Stimulated activated CD4-positive, alpha-beta T cell treated with anti-CD3 and anti-CD28 coated beads, TNF-alpha, amount 100 ng/mL, for 4 hours (primary cell): ENCODE data around the gene TLE5.
"Not testable (repeated sequence)": the region's sequence is repeated elsewhere in the genome, so short reads cannot be mapped to it uniquely, and the experiment has no call there.

ENCODE experiments used
- DNase-seq, 3 experiments: peaks; one replicate each; pipeline ENCODE4 v3.0.0-alpha.2; 2020; ENCODE audit warnings: low read depth in 3 of 3

TLE5 gene

GRCh38 chr19:3096267-3096901 lies 34.1 kb upstream of the TLE5 start:
- no peak for DNase-seq

- DNase-seq: peak in 2 of 3 experiments; percentile 50 to 64
Observed at GRCh38 chr19:3095441-3096191, 33.3 kb upstream of the TLE5 start.

GRCh38 chr19:3094601-3095440 lies 32.5 kb upstream of the TLE5 start:
- no peak for DNase-seq

- DNase-seq: not testable (repeated sequence)
Observed at GRCh38 chr19:3089299-3089855, 27.1 kb upstream of the TLE5 start.

- DNase-seq: no peak
Observed at GRCh38 chr19:3087769-3088168, 25.5 kb upstream of the TLE5 start.

GRCh38 chr19:3084943-3085342 lies 22.6 kb upstream of the TLE5 start:
- no peak for DNase-seq

GRCh38 chr19:3083964-3084363 lies 21.7 kb upstream of the TLE5 start:
- no peak for DNase-seq

- no peak for DNase-seq
Observed at GRCh38 chr19:3082331-3082730, 20.0 kb upstream of the TLE5 start.

- no peak for DNase-seq
Observed at GRCh38 chr19:3080286-3080685, 18.0 kb upstream of the TLE5 start.

- no peak for DNase-seq
Observed at GRCh38 chr19:3079578-3079977, 17.3 kb upstream of the TLE5 start.

GRCh38 chr19:3075605-3076431 lies 13.5 kb upstream of the TLE5 start:
- peak; percentile 61 to 77 (median 65) for DNase-seq

- DNase-seq: no peak
Observed at GRCh38 chr19:3073931-3074595, 11.8 kb upstream of the TLE5 start.

- no peak for DNase-seq
Observed at GRCh38 chr19:3073159-3073563, 10.9 kb upstream of the TLE5 start.

- no peak for DNase-seq
Observed at GRCh38 chr19:3071768-3072167, 9.5 kb upstream of the TLE5 start.

- DNase-seq: no peak
Observed at GRCh38 chr19:3068071-3068470, 5.8 kb upstream of the TLE5 start.

GRCh38 chr19:3067563-3067962 lies 5.3 kb upstream of the TLE5 start:
- DNase-seq: no peak

- no peak for DNase-seq
Observed at GRCh38 chr19:3066482-3067049, 4.3 kb upstream of the TLE5 start.

- no peak for DNase-seq
Observed at GRCh38 chr19:3065675-3066357, 3.5 kb upstream of the TLE5 start.

GRCh38 chr19:3064011-3064330 lies 1.7 kb upstream of the TLE5 start:
- DNase-seq: no peak
